GM23338 (cell line): Measurements from ENCODE around the gene SERPINB8. TPM values are rescaled to one million over a fixed set of nuclear protein-coding genes. Genes with fewer than 3 reads are reported as not detected.
A peak's percentile ranks its signal among the peaks of the same experiment; 100 is the strongest.

Experiments
- ATAC-seq: fragments of 200-7000 bp; cut with Tn5 transposase; 3 replicates; pipeline ENCODE4 v1.9.1; 2020
- DNase-seq: peaks from one replicate; pipeline ENCODE4 v3.0.0-alpha.2; 2015; ENCODE audit warnings: low spot score
- H2AFZ ChIP-seq: fragments of 200-600 bp; sonication (generic); 2 replicates; pipeline ENCODE4 v1.8.0; 2016; ENCODE audit warnings: antibody characterized with exemption, mild to moderate bottlenecking, moderate library complexity
- H3F3A ChIP-seq: fragments of 200-600 bp; sonication (generic); replicated peaks from 2 replicates; pipeline ENCODE4 v1.8.0; 2017; ENCODE audit warnings: antibody characterized with exemption, mixed run types, low read depth
- H3K27ac ChIP-seq: fragments of 200-600 bp; sonication (generic); 2 replicates; pipeline ENCODE4 v1.6.1; 2016; ENCODE audit warnings: low read depth
- H3K27me3 ChIP-seq: fragments of 200-600 bp; sonication (generic); 2 replicates; pipeline ENCODE4 v1.8.0; 2016; ENCODE audit warnings: mild to moderate bottlenecking, mixed run types, moderate library complexity; ENCODE audit not compliant: insufficient read depth
- H3K36me3 ChIP-seq: fragments of 200-600 bp; sonication (generic); 2 replicates; pipeline ENCODE4 v1.8.0; 2016; ENCODE audit warnings: mild to moderate bottlenecking; ENCODE audit not compliant: insufficient read depth
- H3K4me1 ChIP-seq: fragments of 200-600 bp; sonication (generic); 2 replicates; pipeline ENCODE4 v1.8.0; 2016; ENCODE audit warnings: mild to moderate bottlenecking, moderate library complexity; ENCODE audit not compliant: insufficient read depth
- H3K4me2 ChIP-seq: fragments of 200-600 bp; sonication (generic); 2 replicates; pipeline ENCODE4 v1.7.1; 2017; ENCODE audit warnings: mixed run types
- H3K4me3 ChIP-seq: fragments of 200-600 bp; sonication (generic); 2 replicates; pipeline ENCODE4 v1.6.1; 2016; ENCODE audit warnings: mixed run types
- H3K79me2 ChIP-seq: fragments of 200-600 bp; sonication (generic); replicated peaks from 2 replicates; pipeline ENCODE4 v1.8.0; 2017; ENCODE audit warnings: mild to moderate bottlenecking; ENCODE audit not compliant: insufficient read depth
- H3K9me2 ChIP-seq: fragments of 200-600 bp; sonication (generic); 2 replicates; pipeline ENCODE4 v1.8.0; 2017; ENCODE audit not compliant: insufficient read depth
- H4K20me1 ChIP-seq: fragments of 200-600 bp; sonication (generic); replicated peaks from 2 replicates; pipeline ENCODE4 v1.8.0; 2017; ENCODE audit warnings: mild to moderate bottlenecking; ENCODE audit not compliant: insufficient read depth
- H3K27ac Mint-ChIP-seq: 2 replicates; pipeline ENCODE4 v1.8.0; 2020; ENCODE audit warnings: inconsistent platforms, mild to moderate bottlenecking, moderate library complexity, mixed read lengths
- H3K27me3 Mint-ChIP-seq: 3 replicates; pipeline ENCODE4 v1.8.0; 2022; ENCODE audit warnings: low read depth, mild to moderate bottlenecking, moderate library complexity, mixed read lengths, inconsistent platforms; ENCODE audit not compliant: insufficient read depth, poor library complexity
- H3K36me3 Mint-ChIP-seq: 3 replicates; pipeline ENCODE4 v1.8.0; 2021; ENCODE audit warnings: low read depth, mild to moderate bottlenecking, inconsistent platforms, moderate library complexity, mixed read lengths
- H3K4me1 Mint-ChIP-seq: 3 replicates; pipeline ENCODE4 v1.8.0; 2020; ENCODE audit warnings: mild to moderate bottlenecking, inconsistent platforms, mixed read lengths
- H3K4me3 Mint-ChIP-seq: 3 replicates; pipeline ENCODE4 v1.8.0; 2021; ENCODE audit warnings: moderate library complexity, mild to moderate bottlenecking, inconsistent platforms, mixed read lengths
- H3K9me3 Mint-ChIP-seq: 3 replicates; pipeline ENCODE4 v1.8.0; 2020; ENCODE audit warnings: moderate library complexity, mild to moderate bottlenecking, inconsistent platforms, mixed read lengths
- CTCF ChIP-seq, 2 experiments: fragments of 200-600 bp in 1 of 2; sonication (generic) in 1 of 2; conservative IDR thresholded peaks; 2 replicates each; pipeline versions ENCODE4 v1.5.1 to v1.6.1; 2016 to 2017; ENCODE audit warnings: antibody characterized with exemption in 2 of 2, low read depth in 2 of 2, mild to moderate bottlenecking in 2 of 2, moderate library complexity in 1 of 2
- JUNB ChIP-seq: IDR thresholded peaks from one replicate; pipeline ENCODE4 v1.6.1; 2016; ENCODE audit warnings: antibody characterized with exemption; ENCODE audit not compliant: unreplicated experiment
- NANOG ChIP-seq: IDR thresholded peaks from 2 replicates; pipeline ENCODE4 v1.6.1; 2016; ENCODE audit warnings: antibody characterized with exemption, borderline replicate concordance
- polyA plus RNA-seq: library from polyadenylated mRNA; unstranded; fragments of >200 nt; fragmentation: Nextera tagmentation; extraction: Ambion mirVana; gene quantifications from 2 replicates; pipeline ENCODE4 v1.2.1, GENCODE V29; 2016
- total RNA-seq: library from RNA; depleted of rRNA; stranded (reverse); fragments of >200 nt; shearing (Covaris generic); gene quantifications from 2 replicates; pipeline ENCODE4 v1.2.3, GENCODE V29; 2014

SERPINB8 gene
- total and polyA plus RNA-seq, 2 experiments from 2014 or later: 0.50 to 2.1 TPM

- Histone ChIP-seq H3K36me3 (no peaks in the 10 kb centered on the region), H4K20me1 (no peaks in the 10 kb centered on the region), H3F3A (no peaks in the 10 kb centered on the region), H3K4me2 (no peak overlapping the region), H3K4me3 (no peak overlapping the region), H3K9me2 (no peaks in the 10 kb centered on the region), H3K27ac (no peak overlapping the region), H3K79me2 (no peaks in the 10 kb centered on the region), H3K27me3 (peaks cover 17% of the 10 kb centered on the region; the same call in 1 of the 2 replicates), H3K4me1 (no peaks in the 10 kb centered on the region), H2AFZ (no peak overlapping the region)
- TF ChIP-seq CTCF (conservative IDR thresholded peaks at IDR 0.05; ENCODE audit: low read depth in 2 of 2): peak; percentile 78 to 79
- TF ChIP-seq NANOG: no peak
- no peaks in the 10 kb centered on the region for H3K9me3 Mint-ChIP-seq
- H3K27ac Mint-ChIP-seq: 0 out of 2 replicates have a peak overlapping the region, but pooled peaks have one; percentile 1
- ATAC-seq (peak; percentile 72), DNase-seq (peak; percentile 86)
- H3K4me1 Mint-ChIP-seq: peaks cover 3% of the 10 kb centered on the region; the same call in 2 of the 3 replicates
- H3K4me3 Mint-ChIP-seq: no peak overlapping the region
- peaks cover 4% of the 10 kb centered on the region for H3K27me3 Mint-ChIP-seq
- no peaks in the 10 kb centered on the region; the same call in 2 of the 3 replicates for H3K36me3 Mint-ChIP-seq
Observed at GRCh38 chr18:63963615-63964256, 6.1 kb upstream of the SERPINB8 start.

GRCh38 chr18:63964908-63965307 is 5.0 kb upstream of the SERPINB8 start:
- H3K27ac Mint-ChIP-seq: no peak overlapping the region
- Histone ChIP-seq H3K79me2 (no peaks in the 10 kb centered on the region), H3K4me3 (no peak overlapping the region), H4K20me1 (no peaks in the 10 kb centered on the region), H3K4me2 (no peak overlapping the region), H3K27ac (no peak overlapping the region), H2AFZ (no peak overlapping the region), H3K4me1 (peaks cover 7% of the 10 kb centered on the region), H3K36me3 (no peaks in the 10 kb centered on the region), H3K9me2 (no peaks in the 10 kb centered on the region), H3F3A (0 out of 2 replicates have a peak, but pooled peaks cover 2% of the 10 kb centered on the region), H3K27me3 (peaks cover 25% of the 10 kb centered on the region; the same call in 1 of the 2 replicates)
- peaks cover 14% of the 10 kb centered on the region for H3K4me1 Mint-ChIP-seq
- no peak for TF ChIP-seq JUNB
- H3K9me3 Mint-ChIP-seq: no peaks in the 10 kb centered on the region; the same call in 2 of the 3 replicates
- ATAC-seq (no peak), DNase-seq (no peak)
- peaks cover 12% of the 10 kb centered on the region for H3K27me3 Mint-ChIP-seq
- H3K4me3 Mint-ChIP-seq: no peak overlapping the region
- H3K36me3 Mint-ChIP-seq: no peaks in the 10 kb centered on the region; the same call in 1 of the 3 replicates

GRCh38 chr18:63965716-63966330 is 4.1 kb upstream of the SERPINB8 start:
- Histone ChIP-seq H3F3A (0 out of 2 replicates have a peak, but pooled peaks cover 2% of the 10 kb centered on the region), H3K36me3 (no peaks in the 10 kb centered on the region), H3K27ac (no peak overlapping the region), H3K4me2 (no peak overlapping the region), H3K4me1 (peaks cover 7% of the 10 kb centered on the region), H2AFZ (no peak overlapping the region), H4K20me1 (no peaks in the 10 kb centered on the region), H3K27me3 (peaks cover 25% of the 10 kb centered on the region; the same call in 1 of the 2 replicates), H3K4me3 (no peak overlapping the region), H3K79me2 (no peaks in the 10 kb centered on the region), H3K9me2 (no peaks in the 10 kb centered on the region)
- DNase-seq (no peak), ATAC-seq (no peak)
- Mint-ChIP-seq H3K27me3 (peaks cover 14% of the 10 kb centered on the region), H3K27ac (no peak overlapping the region), H3K4me3 (no peak overlapping the region), H3K4me1 (peaks cover 14% of the 10 kb centered on the region), H3K36me3 (no peaks in the 10 kb centered on the region; the same call in 1 of the 3 replicates), H3K9me3 (no peaks in the 10 kb centered on the region; the same call in 2 of the 3 replicates)
- TF ChIP-seq JUNB: no peak
- TF ChIP-seq CTCF (conservative IDR thresholded peaks at IDR 0.05; ENCODE audit: low read depth in 2 of 2): no peak
